C4-2B (cell line): Measurements from ENCODE around the gene ADAR.
"Not testable (repeated sequence)": the region's sequence is repeated elsewhere in the genome, so short reads cannot be mapped to it uniquely, and the experiment has no call there.

ENCODE experiments used
- H3K27ac ChIP-seq: fragments of 450-650 bp; 2 replicates; pipeline ENCODE4 v1.5.1; 2017
- CTCF ChIP-seq: fragments of 450-650 bp; conservative IDR thresholded peaks from 2 replicates; pipeline ENCODE4 v1.5.1; 2017; ENCODE audit warnings: mild to moderate bottlenecking
- ZFX ChIP-seq: fragments of 450-650 bp; IDR thresholded peaks from 2 replicates; pipeline ENCODE4 v1.6.1; 2017

The ADAR gene

GRCh38 chr1:154607609-154608396 lies at the start of gene ADAR:
TSS of gene ADAR (minus strand) at chr1:154608186. CDS start at chr1:154608006, 180 bp downstream.
- peak; percentile 85 for TF ChIP-seq ZFX
- TF ChIP-seq CTCF, result no peak
- H3K27ac ChIP-seq, result peak within 1 kb of the TSS; percentile 92

- no peak overlapping the region for H3K27ac ChIP-seq
- TF ChIP-seq ZFX, result no peak
- no peak for TF ChIP-seq CTCF
Observed at GRCh38 chr1:154657556-154657955, 49.6 kb upstream of the ADAR start.

GRCh38 chr1:154652893-154653292 lies 44.9 kb upstream of the ADAR start:
- TF ChIP-seq ZFX, result no peak
- TF ChIP-seq CTCF, result no peak

GRCh38 chr1:154644724-154645123 lies 36.7 kb upstream of the ADAR start:
- not testable (repeated sequence) for H3K27ac ChIP-seq

More at GRCh38 chr1:154652893-154653292, 44.9 kb upstream of the ADAR start:
- no peak overlapping the region for H3K27ac ChIP-seq

- H3K27ac ChIP-seq, result no peak overlapping the region
- TF ChIP-seq ZFX (no peak), CTCF (no peak)
Observed at GRCh38 chr1:154641534-154641933, 33.5 kb upstream of the ADAR start.

GRCh38 chr1:154639876-154640275 lies 31.9 kb upstream of the ADAR start:
- no peak overlapping the region for H3K27ac ChIP-seq
- TF ChIP-seq CTCF, result no peak
- TF ChIP-seq ZFX, result no peak

- no peak overlapping the region for H3K27ac ChIP-seq
- TF ChIP-seq ZFX (no peak), CTCF (no peak)
Observed at GRCh38 chr1:154635171-154635570, 27.2 kb upstream of the ADAR start.

- no peak for TF ChIP-seq CTCF
- TF ChIP-seq ZFX, result no peak
- no peak overlapping the region for H3K27ac ChIP-seq
Observed at GRCh38 chr1:154629675-154630073, 21.7 kb upstream of the ADAR start.
